ENCODE results near the gene KANK2.
"Not testable (repeated sequence)": the region's sequence is repeated elsewhere in the genome, so short reads cannot be mapped to it uniquely, and the experiment has no call there.

The KANK2 gene

DNA sequence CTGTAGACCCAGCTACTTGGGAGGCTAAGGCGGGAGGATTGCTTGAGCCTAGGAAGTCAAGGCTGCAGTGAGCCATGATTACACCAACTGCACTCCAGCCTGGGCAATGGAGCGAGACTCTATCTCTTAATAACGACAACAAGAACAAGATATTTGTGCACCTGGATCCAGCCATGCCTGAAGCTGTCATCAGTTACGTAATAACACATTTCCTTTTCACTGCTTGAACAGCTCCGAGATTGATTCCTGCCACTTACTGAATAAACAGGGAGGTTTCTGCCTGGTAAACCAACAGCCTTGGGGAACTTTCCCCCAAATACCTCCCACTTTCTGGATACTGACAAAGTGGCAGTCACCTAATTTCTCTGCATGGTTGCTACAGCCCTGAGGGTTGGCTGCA is 5.4 kb downstream of the KANK2 start:
- no peak overlapping the region for H3K4me3 ChIP-seq (ENCODE audit: low read depth, low read length)
- DNase-seq (ENCODE audit: low read depth): no peak
- TF ChIP-seq, protein P1, sequence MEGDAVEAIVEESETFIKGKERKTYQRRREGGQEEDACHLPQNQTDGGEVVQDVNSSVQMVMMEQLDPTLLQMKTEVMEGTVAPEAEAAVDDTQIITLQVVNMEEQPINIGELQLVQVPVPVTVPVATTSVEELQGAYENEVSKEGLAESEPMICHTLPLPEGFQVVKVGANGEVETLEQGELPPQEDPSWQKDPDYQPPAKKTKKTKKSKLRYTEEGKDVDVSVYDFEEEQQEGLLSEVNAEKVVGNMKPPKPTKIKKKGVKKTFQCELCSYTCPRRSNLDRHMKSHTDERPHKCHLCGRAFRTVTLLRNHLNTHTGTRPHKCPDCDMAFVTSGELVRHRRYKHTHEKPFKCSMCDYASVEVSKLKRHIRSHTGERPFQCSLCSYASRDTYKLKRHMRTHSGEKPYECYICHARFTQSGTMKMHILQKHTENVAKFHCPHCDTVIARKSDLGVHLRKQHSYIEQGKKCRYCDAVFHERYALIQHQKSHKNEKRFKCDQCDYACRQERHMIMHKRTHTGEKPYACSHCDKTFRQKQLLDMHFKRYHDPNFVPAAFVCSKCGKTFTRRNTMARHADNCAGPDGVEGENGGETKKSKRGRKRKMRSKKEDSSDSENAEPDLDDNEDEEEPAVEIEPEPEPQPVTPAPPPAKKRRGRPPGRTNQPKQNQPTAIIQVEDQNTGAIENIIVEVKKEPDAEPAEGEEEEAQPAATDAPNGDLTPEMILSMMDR (IDR thresholded peaks at IDR 0.05; ENCODE audit: control insufficient read depth, extremely low read depth, insufficient read depth): no peak

DNA sequence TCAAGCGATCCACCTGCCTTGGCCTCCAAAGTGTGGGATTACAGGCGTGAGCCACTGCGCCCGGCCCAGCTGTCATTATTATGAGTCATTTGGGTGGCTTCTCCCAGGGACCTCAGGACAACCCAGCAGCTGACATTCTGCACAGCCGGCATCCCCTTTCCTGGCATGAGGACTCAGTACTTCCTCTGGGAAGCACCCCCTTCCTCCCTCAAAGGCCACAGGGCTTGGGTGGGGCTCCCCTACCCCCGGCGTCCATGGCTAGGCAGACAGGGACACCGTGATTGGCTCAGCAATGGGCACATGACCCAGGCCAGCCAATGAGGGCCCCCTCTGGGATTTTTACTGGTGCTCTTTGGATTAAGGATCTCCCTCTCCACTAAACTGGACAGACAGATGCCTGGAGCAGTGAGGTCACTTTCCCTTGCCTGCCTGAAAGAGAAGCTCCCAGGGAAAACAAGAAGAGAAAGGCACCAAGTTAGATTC is 6.0 kb downstream of the KANK2 start:
- H3K4me3 ChIP-seq (ENCODE audit: low read depth, low read length): no peak overlapping the region
- TF ChIP-seq, protein P1 (IDR thresholded peaks at IDR 0.05; ENCODE audit: control insufficient read depth, extremely low read depth, insufficient read depth): no peak
- DNase-seq (ENCODE audit: low read depth): no peak

DNA sequence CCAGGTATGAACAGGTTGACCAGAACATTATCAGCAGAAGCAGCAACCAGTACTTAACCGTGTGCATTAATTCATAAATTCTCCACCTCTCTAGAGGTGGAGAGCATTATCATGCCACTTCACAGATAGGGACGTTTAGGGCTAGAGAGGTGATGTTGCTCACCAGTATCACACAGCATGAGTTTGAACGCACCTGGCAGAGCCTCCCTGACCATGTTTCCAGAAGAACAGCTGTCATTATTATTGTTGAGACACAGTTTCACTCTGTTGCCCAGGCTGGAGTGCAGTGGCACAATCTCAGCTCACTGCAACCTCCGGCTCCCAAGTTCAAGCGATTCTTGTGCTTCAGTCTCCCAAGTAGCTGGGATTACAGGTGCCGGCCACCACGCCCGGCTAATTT is 6.8 kb downstream of the KANK2 start:
- H3K4me3 ChIP-seq (ENCODE audit: low read depth, low read length): no peak overlapping the region
- TF ChIP-seq, protein P1 (IDR thresholded peaks at IDR 0.05; ENCODE audit: control insufficient read depth, extremely low read depth, insufficient read depth): no peak

DNA sequence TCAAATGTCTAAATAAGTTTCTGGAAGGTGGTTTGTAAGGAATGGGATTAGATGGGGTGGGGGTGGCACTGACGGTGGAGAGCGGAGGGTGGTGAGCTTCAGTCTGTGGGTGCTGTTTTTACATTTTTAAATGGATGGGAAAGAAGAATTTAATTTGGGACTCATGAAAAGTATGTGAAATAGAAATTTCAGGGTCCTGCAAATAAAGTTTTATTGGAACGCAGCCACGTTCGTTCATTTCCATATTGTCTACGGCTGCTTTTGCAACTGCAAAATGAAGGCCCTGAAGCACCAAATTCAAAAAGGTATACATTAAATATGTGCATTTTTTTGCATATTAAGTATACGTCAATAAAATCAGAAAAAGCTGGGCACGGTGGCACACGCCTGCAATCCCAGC is 9.9 kb downstream of the KANK2 start:
- DNase-seq (ENCODE audit: low read depth): no peak
- TF ChIP-seq, protein P1 (IDR thresholded peaks at IDR 0.05; ENCODE audit: control insufficient read depth, extremely low read depth, insufficient read depth): no peak
- no peak overlapping the region for H3K4me3 ChIP-seq (ENCODE audit: low read depth, low read length)

More for the DNA sequence above, 6.8 kb downstream of the KANK2 start:
- DNase-seq (ENCODE audit: low read depth): no peak

DNA sequence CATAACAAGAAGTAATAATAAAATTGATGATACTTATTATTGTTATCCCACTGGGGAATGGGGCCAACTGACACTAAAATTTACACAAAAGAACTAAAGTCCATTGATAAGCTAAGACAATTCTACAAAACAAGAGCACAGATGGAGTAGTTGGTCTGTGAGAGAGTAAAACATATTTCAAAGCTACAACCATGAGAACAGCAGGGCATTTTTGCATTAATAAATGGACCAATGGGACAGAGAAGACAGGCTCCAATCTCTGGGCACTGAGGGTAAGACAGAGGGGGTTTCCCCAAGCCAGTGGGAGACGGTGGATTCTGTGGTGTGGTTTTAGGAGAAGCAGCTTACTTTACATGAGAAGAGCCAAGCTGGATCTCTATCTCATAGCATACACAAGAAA is 14.4 kb downstream of the KANK2 start:
- TF ChIP-seq, protein P1 (IDR thresholded peaks at IDR 0.05; ENCODE audit: control insufficient read depth, extremely low read depth, insufficient read depth): no peak
- DNase-seq (ENCODE audit: low read depth): no peak
- H3K4me3 ChIP-seq (ENCODE audit: low read depth, low read length): no peak overlapping the region

DNA sequence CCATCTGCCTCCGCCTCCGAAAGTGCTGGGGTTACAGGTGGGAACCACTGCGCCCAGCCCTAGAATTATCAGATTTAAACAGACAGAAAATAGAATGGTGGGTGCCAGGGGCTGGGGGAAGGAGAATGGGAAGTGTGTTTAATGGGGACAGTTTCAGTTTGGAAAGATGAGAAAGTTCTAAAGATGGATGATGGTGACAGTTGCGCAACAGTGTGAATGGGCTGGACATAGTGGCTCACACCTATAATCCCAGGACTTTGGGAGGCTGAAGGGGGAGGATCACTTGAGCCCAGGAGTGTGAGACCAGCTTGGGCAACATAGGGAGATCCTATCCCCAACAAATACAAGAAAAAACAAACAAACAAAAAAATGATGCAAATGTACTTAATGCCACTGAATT is 15.9 kb downstream of the KANK2 start:
- no peak for DNase-seq (ENCODE audit: low read depth)

DNA sequence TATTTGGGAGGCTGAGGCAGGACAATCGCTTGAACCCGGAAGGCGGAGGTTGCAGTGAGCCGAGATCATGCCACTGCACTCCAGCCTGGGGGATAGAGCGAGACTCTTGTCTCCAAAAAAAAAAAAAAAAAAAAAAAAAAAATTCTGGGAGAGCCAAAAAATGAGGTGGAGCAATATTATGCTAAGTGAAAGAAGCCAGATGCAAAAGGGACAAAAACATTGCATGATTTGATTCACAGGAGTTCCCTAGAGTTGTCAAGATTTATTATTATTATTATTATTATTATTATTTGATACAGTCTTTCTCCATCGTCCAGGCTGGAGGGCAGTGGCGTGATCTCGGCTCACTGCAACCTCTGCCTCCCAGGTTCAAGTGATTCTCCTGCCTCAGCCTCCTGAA is 16.4 kb downstream of the KANK2 start:
- DNase-seq (ENCODE audit: low read depth); H3K4me3 ChIP-seq (ENCODE audit: low read depth, low read length): not testable (repeated sequence)

More for the DNA sequence above, 15.9 kb downstream of the KANK2 start:
- TF ChIP-seq, protein P1 (IDR thresholded peaks at IDR 0.05; ENCODE audit: control insufficient read depth, extremely low read depth, insufficient read depth): no peak
- H3K4me3 ChIP-seq (ENCODE audit: low read depth, low read length): no peak overlapping the region

All from LNCaP clone FGC (cell line).